Islet of Langerhans (tissue), 1 donor: Measurements from ENCODE around the gene HAP1.

Experiments used
- FAIRE-seq: peaks from one replicate; lab custom pipeline; 2011; peaks lifted over from hg19 to GRCh38; lab: Jason Lieb, UNC

Gene HAP1

DNA sequence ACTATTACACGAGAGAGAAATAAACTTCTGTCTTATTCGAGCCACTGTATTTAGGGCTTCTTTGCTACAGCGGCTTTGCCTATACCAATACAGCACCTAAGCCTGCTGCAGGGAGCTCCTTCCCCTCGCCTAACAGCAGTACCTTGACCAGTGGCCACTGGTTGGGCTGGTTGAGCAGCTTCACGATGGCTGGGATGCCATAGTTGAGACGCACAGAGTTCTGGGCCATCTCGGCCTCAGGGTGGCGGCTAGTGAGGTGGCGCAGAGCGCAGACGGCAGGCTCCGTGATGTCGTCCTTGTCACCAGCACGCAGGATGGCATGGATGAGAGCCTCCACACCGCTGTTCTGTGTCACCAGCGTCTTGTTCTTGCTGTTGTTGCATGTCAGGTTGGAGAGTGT, 28.4 kb upstream of the HAP1 start:
- FAIRE-seq, result no peak

DNA sequence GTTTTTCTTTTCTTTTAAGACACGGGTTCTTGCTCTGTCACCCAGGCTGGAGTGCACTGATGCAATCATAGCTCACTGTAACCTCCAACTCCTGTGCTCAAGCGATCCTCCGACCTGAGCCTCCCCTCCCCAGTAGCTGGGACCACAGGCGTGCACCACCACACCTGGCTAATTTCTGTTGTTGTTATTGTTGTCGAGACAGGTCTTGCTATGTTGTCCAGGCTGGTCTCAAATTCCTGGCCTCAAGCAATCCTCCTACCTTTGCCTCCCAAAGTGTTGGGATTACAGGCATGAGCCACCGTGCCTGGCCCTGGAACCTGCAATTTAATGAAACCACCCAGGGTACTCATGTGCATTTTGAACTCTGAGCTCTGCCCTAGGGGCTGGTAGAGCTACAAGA, 27.9 kb upstream of the HAP1 start:
- no peak for FAIRE-seq

DNA sequence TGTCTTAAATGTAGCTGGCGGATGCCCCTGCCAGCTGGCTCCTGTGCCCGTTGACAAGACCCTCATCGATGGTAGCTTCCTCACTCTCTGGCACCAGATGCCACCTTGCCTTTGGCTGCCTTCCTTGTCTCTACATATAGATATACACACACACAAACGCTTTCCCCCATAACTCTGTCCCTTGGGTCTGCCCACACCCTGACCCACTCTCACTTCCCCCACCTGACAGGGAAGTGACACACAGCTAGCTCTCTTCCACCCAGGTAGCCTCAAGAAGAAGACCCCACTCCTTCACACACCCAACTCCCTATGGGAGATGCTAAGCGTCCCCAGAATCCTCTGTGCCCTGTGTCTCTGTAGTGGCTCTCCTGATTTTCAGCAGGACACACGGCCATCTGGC, 26.4 kb upstream of the HAP1 start:
- FAIRE-seq, result no peak

DNA sequence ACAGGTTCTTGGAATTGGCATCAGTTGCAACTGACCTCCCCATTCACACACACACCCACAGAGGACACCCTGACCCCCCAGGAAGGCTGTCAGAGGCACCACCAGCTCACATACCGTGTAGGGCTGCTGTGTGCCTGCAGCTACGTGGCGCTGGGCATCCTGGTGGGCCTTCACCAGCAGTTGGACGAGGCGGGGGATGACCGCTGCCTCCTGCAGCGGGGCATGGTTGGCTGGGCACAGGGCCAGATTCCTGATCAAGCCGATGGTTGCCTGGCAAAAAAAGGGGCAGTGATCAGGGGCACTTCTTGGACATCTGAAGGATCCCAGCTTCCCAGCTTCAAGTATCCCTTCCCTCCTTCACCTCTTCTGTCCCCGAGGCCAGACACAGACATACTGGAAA, 24.2 kb upstream of the HAP1 start:
- no peak for FAIRE-seq

DNA sequence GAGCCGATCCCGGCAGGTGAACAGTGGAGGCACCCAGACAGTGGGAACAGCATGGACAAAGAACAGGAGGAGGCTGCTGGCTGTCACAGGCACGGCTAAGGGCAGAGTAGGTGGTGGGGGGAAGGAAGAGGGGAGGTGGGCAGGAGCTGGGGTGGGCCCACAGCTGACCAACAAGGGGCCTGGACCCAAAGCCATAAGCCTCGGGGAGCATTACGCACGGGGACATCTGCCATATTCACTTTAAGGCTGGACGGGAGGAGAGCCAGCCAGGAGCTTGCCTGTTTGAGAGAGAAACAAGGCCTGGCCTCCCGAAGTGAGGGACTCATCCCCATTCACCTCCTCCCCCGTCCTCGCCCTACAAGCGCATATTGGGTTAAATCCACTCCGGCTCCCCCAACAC, 19.6 kb upstream of the HAP1 start:
- FAIRE-seq, result no peak

DNA sequence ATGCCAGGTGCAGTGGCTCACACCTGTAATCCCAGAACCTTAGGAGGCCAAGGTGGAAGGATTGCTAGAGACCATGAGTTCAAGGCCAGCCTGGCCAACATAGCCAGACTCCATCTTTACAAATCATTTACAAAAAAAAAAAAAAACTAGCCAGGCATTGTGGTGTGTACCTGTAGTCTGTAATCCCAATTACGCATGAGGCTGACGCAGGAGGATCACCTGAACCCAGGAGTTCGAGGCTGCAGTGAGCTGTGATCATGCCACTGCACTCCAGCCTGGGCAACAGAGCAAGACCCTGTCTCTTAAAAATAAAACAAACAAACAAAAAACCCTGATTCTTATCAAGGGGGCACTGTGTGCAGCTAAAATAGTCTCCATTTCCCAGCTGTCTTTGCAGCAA, 16.8 kb upstream of the HAP1 start:
- FAIRE-seq, result no peak

DNA sequence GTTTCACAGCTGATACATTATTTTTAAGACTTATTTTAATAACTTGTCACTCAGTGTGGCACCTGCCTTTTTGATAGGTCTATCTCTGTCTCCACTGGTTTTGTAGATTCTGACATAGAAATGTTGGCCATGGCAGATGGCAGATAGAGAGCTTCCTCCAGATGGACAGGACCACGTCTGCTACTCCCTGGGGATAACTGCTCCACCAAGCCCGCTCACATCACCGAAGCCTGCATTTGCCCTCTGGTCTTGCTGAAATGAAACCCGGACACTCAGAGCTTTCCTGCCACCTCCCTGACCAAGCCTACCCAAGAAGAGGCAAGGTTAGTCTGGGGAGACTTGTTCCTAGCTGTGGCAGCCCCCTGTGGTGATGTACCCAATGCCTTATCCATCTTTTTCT, 16.4 kb upstream of the HAP1 start:
- no peak for FAIRE-seq

DNA sequence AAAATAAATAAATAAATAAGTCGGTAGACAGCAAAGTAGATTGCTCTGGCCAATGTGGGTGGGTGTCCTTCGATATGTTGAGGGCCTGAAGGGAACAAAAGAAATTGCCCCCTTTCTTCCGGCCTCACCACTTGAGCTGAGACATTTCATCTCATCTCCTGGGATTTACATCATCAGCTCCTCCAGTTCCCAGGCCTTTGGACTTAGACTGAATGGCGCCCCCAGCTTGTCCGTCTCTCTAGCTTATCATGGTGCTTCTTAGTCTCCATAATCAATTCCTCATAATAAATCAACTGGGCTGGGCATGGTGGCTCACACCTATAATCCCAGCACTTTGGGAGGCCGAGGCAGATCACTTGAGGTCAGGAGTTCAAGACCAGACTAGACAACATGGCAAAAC, 13.8 kb upstream of the HAP1 start:
- FAIRE-seq, result no peak

DNA sequence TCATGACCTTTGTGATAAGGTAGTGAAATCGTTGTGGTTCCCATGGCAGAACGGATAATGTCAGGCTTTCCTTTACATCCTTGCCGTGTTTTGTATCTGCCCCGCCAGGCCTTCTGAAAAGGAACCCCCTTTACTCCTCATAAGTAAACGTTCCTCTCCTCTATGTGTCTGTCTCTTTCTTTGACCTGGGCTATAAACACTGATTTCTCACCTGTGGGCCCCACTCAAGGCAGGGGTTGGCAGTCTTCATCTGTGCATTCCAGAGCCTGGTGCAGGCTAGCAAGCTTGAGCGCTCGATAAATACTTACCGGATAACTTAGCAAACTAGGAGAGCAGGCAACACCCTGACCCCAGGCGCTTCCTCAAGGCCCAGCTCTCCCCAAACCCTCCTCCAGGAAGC, 7.3 kb upstream of the HAP1 start:
- no peak for FAIRE-seq

DNA sequence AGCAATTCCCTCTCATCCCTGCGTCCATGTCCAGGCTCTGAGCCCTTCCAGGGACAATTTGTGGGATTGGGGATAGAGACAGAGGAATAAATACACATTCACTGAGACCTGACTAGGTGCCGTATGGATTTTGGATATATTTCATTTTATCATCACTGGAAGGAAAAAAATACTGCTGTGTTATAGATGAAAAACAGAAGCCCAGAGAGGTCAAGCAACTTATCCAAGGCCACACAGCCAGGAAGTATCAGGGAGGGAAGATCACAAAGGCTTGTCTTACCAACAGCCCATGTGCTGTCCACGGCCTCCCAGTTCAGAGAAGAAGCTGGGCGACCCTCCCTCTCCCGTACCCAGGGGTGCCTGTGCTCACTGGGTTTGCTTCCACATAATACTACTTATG, 6.1 kb upstream of the HAP1 start:
- no peak for FAIRE-seq

DNA sequence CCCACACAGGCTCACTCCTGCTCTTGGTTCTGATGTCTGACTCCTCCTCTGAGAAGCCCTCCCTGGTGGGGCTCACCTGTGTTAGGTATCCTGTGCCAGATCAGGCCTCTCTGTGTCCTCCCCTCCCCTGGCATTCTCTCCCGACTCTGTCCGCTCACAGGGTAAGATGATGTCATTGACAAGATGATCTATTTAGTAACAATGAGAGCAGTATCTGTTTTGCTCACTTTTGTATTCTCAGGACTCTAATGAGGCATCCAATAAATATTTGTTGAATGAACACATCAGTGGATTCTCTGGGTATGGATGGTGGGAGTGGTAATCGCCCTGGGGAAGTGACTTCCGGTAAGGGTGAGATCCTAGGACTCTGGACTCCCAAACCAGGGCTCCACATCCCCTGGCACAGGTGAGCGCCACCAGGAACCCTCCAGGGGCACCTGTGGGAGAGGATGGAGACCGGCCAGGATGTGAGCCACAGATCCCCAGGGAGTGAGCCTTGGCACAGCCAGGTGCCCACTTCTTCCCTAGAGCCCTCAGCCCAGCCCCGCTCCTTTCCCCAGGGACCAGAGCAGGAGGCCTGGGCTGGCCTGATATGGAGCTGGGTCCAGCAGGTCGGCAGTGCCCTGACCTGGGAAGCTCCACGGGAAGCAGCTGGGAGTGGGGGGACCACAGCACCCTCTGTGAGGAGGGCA, 5.4 kb upstream of the HAP1 start:
- FAIRE-seq, result no peak

DNA sequence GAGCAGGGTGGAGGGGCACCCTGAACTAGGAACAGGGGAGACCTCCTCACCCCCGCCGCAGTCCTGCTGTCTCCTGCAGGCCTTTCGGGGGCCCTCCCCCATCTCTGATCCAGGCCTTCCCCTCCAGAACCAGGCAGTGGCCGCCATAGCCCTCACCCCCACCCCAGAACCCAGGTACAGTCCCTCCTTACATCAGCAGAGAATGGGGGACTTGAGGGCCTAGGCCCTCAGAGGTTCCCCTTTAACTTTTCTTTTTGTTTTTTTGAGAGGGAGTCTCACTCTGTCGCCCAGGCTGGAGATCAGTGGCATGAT, 4.3 kb upstream of the HAP1 start:
- FAIRE-seq, result no peak

DNA sequence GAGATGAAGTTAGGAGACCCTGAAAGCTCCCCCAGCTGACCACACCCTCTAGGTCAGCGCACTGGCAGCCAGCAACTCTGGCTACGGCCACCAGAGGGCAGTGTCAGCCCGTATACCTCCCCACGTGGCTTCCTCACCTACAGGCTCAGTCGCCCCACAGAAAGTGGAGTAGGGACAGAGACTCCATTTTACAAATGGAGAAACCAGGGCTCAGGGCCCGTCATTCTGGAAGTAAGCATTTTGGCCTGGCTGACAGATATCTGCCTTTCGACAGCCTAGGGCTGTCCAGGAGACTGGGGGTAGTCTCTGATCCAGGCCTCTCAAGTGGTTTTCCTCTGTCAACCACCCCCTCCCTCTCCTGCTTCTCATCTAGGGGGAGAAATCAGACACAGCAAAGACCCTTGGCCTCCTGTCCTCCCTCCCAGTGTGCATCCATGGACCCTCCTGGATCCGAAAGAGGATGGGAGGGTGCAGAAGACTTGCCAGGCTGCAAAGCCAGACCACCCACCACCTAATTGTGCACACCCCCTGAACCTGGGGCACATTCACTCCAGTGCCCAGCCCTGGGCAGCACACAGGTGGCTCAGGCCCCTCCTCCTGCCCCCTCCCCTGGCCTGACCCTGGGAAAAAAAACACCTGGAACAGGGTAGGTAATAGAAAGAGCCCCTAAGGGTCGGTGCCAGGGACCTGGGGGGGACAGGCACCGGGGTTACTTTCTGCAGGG, 3.8 kb upstream of the HAP1 start:
- FAIRE-seq, result no peak

DNA sequence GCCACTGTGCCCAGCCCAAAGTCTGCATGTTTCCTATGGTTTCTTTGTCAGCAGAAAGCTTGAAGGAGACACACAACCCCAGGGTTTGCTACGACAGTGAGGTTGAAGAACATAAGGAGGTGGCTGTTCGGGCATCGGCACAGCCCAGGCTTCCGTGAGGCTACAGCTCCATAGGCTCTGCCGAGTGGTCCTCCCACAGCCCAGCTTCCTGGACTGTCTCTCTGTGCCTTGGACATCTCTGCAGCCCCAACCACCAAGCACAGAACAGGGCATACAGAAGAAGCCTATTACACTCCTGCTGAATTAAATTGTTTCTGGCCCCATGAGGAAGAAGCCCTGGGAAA, 3.2 kb upstream of the HAP1 start:
- no peak for FAIRE-seq

DNA sequence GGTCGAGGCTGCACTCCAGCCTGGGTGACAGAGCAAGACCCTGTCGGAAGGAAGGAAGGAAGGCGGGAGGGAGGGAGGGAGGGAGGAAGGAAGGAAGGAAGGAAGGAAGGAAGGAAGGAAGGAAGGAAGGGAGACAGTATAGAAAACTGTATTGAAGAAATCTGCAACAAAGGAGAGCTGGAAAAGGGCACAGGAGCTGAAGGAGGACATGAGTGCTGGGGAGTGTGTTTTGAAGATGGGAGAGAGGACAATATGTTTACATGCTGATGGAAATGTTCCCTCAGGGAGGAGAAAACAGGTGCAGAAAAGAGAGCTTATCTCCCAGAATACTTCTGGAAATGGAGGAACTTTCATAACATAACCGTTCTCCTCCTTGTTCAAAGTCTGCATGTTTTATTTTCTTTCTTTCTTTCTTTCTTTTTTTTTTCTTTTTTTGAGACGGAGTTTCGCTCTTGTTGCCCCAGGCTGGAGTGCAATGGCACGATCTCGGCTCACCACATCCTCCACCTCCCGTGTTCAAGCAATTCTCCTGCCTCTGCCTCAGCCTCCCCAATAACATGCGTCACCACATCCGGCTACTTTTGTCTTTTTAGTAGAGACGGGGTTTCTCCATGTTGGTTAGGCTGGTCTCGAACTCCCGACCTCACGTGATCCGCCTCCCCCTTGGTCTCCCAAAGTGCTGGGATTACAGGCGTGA, 2.7 kb upstream of the HAP1 start:
- no peak for FAIRE-seq

DNA sequence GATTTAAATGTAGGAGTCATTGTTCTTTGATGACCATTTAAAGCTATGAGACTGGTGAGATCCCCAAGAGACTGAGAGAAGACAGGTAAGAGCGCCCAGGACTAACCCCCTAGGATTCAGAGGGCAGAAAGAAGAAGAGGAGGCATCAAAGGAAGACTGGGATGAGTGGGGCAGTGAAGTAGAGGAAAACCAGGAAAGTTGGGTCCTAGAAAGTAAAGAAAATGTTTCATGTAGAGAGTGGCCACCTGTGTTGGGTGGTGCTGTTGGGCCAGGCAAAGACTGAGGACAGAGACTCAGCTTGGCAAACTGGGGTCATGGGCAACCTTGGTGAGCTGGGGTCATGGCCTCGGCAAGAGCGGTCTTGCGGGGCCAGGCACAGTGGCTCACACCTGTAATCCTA, 1.3 kb upstream of the HAP1 start:
- no peak for FAIRE-seq

DNA sequence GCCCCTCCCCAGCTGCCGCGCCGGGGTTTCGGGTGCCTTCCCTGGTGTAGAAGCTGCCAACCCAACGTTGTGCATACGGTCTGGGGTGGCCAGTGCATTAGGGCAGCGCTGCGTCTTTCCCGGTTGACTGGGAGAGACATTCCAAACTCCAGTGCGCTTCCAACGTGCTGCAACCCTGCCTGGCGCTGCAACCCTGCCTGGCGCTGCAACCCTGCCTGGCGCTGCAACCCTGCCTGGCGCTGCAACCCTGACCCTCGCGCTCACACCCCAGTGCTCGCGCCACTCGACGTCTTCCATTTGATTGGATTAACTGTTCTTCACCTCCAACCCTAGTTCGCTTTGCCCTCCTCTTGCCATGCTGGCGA, 488 bp upstream of the HAP1 start:
- FAIRE-seq, result no peak

DNA sequence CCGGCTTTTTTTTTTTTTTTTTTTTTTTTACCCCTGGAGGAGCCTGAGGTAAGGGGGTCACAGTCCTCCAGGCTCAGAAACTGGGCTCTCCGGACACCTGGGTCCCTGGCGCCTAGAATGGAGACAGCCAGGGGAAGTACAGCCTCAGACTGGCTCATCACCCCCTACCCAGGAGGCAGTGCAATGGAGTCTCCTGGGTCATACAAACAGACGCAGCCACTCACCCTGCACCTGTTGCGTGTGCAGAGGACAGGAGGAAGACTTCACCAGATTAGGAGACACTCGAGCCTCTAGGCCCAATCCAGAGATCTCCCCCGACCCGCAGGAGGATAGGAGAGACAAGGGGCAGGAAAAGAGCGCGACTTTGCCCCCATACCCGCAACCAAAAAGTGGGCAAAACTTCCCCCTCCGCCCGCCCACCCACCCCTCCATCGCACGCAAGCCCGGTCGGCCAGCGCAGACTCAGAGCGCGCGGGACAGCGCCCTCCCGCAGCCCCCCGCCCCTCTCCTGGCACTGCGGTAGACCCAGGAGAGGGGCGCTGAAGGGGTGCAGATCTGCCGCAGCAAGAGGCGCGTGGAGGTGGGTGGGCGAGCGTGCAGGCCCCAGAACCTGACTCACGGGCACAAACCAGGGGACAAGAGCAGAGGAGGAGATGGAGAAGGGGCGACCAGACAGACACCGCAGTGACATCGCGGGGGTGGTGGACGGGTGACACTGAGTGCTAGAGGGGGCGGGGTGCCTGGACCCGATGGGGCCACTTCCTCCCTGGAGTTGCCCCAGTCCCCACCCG, 900 bp downstream of the HAP1 start:
- FAIRE-seq, result no peak

DNA sequence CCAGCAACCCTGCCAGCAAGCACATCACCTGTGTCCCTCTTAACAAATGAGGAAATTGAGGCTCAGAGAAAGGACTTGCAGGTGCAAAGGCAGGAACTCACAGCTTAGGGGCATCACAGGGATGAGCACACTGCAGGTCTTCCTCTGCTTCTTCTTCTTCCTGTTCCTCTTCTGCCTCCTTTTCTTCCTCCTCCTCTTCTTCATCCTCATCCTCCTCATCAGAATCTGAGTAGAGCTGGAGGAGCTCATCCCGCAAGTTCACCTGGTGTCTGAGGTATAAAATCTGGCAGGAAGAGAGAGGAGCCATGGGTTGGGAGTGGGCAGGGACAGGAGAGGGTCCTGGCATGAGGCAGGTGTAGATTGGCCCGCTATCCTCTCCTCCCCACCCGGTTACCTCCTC, 2.6 kb downstream of the HAP1 start:
- no peak for FAIRE-seq

DNA sequence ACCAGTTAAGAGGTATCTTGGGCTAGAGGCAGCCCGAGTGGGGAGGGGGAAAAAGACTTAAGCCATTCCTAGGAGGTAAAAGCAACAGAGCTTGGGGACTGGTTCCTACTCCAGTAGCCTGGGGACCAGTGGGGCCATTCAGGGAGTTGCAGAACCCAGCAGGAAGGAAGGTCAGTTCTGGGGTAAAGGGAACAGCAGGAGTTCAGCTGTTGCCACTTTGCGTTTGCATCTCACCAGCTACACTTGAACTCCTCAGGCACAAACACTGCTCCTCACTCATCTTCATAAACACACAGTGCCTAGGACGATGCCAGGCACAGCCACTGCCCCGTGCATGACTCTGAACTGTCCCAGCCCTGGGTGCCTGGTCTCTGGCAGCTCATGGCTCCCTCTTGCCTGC, 4.0 kb downstream of the HAP1 start:
- FAIRE-seq, result no peak

DNA sequence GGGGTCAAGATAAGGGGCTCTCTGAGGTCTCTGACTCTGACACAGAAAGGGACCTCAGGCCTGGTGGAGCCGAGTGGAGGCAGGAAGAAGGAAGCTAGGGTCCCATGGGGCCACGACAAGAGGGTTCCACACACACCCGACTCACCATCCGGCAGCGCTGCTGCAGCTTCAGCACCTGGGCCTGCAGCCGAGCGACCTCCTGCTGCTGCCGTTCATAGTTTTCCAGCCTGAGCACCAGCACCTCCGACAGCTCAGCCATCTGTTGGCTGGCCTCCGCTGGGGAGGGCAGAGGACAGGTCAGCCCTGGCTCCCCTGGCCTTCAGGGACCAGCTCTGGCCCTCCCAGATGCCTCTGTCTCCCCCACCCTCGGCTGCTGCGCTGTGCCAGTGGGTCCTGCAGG, 6.4 kb downstream of the HAP1 start:
- no peak for FAIRE-seq

DNA sequence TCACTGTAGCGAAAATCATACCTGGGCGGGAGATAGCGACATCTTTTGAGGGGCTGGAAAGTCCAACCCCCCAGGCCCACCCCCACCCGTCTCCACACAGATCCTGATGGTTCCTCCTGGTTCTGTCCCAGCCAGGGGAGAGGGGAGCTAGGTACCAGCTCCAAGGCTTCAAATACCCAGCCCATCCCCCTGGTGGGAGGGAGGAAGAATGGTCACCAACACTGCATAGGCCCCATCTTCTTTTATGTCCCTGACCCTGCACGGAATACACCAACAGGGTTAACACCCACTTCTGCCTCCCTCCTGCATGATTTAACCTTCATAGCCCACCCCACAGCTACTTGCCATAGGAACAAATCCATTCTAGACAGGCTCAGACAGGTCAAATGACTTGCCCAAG, 9.3 kb downstream of the HAP1 start:
- no peak for FAIRE-seq

DNA sequence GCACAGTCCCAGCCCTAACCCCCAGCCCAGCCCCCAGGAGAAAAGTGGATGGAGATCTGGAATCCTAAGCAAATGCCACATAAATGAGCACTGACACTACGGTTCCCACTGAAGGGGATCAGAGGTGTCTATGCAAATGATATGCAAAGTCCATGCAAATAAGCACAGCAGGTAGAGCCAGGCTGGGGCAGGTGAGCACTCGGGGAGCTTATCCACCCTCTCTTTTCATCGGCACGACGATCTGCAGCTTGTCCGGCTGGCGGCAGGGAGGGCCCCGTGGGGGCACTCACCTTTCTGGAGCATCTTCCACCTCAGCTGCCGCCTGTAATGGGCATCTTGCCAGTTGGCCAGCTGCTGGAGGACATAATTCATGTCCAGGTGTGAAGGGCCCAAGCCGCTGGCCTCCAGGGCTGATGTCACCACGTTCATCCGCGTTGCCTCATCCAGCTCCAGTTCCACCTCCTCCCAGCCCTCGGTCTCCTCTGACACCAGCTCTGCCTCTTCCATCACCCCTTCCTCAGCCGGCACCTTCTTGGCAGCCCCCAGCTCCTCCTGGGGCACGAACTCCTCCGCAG, 9.9 kb downstream of the HAP1 start:
- FAIRE-seq, result no peak
